ENCODE results near the gene SLC12A8.

- no peak for TF ChIP-seq CTCF (IDR thresholded peaks at IDR 0.05; ENCODE audit: low read depth, low read length)
- no peak for TF ChIP-seq POLR2A (IDR thresholded peaks at IDR 0.05; ENCODE audit: extremely low read depth, insufficient read length)
Observed at GRCh38 chr3:125149462-125149861, 63.1 kb downstream of the SLC12A8 start.
